MM.1S (cell line): ENCODE measurements around the gene CACUL1.

ENCODE experiments used
- CTCF ChIP-seq: fragments of 300-600 bp; sonication (generic); IDR thresholded peaks from 2 replicates; pipeline ENCODE4 v1.5.1; 2016; ENCODE audit warnings: antibody characterized with exemption, low read length, mixed read lengths
- EZH2phosphoT487 ChIP-seq: fragments of 300-600 bp; sonication (generic); IDR thresholded peaks from 2 replicates; pipeline ENCODE4 v1.6.1; 2018; ENCODE audit warnings: antibody characterized with exemption, low read length

GRCh38 chr10:118768041-118768919 is 13.5 kb upstream of the CACUL1 start:
- TF ChIP-seq CTCF = no peak
- no peak for TF ChIP-seq EZH2phosphoT487
